GM18909 (cell line): ENCODE data around the gene ERMP1.
A peak's percentile ranks its signal among the peaks of the same experiment; 100 is the strongest.
"Not testable (repeated sequence)": the region's sequence is repeated elsewhere in the genome, so short reads cannot be mapped to it uniquely, and the experiment has no call there.

Experiments
- ATAC-seq: cut with Tn5 transposase; IDR thresholded peaks from one replicate; pipeline ENCODE4 v1.9.1; 2021; ENCODE audit warnings: mild to moderate bottlenecking; ENCODE audit not compliant: unreplicated experiment, poor library complexity

The ERMP1 gene

GRCh38 chr9:5787220-5787619 lies 45.7 kb downstream of the ERMP1 start:
- ATAC-seq = no peak

GRCh38 chr9:5786370-5787127 lies 46.4 kb downstream of the ERMP1 start:
- no peak for ATAC-seq

- ATAC-seq = no peak
Observed at GRCh38 chr9:5784526-5785315, 48.2 kb downstream of the ERMP1 start.

GRCh38 chr9:5783982-5784381 lies 48.9 kb downstream of the ERMP1 start:
- no peak for ATAC-seq

GRCh38 chr9:5783420-5783819 lies 49.5 kb downstream of the ERMP1 start:
- ATAC-seq = not testable (repeated sequence)

GRCh38 chr9:5779705-5780218 lies 53.2 kb downstream of the ERMP1 start:
- ATAC-seq = not testable (repeated sequence)

- no peak for ATAC-seq
Observed at GRCh38 chr9:5778805-5779204, 54.1 kb downstream of the ERMP1 start.

- no peak for ATAC-seq
Observed at GRCh38 chr9:5773324-5773999, 59.5 kb downstream of the ERMP1 start.

- ATAC-seq = no peak
Observed at GRCh38 chr9:5767968-5768932, 64.7 kb downstream of the ERMP1 start.

GRCh38 chr9:5764130-5764868 lies 68.6 kb downstream of the ERMP1 start:
- peak; percentile 96 for ATAC-seq

- no peak for ATAC-seq
Observed at GRCh38 chr9:5762421-5762820, 70.5 kb downstream of the ERMP1 start.

GRCh38 chr9:5760338-5760737 lies 72.6 kb downstream of the ERMP1 start:
- no peak for ATAC-seq

GRCh38 chr9:5756633-5757032 lies 76.3 kb downstream of the ERMP1 start:
- ATAC-seq = no peak

- no peak for ATAC-seq
Observed at GRCh38 chr9:5750569-5750968, 82.3 kb downstream of the ERMP1 start.

GRCh38 chr9:5749306-5749705 lies 83.6 kb downstream of the ERMP1 start:
- ATAC-seq = no peak

GRCh38 chr9:5748438-5748837 lies 84.5 kb downstream of the ERMP1 start:
- ATAC-seq = no peak

GRCh38 chr9:5743109-5743508 lies 89.8 kb downstream of the ERMP1 start:
- ATAC-seq = no peak

GRCh38 chr9:5736563-5737346 lies 96.2 kb downstream of the ERMP1 start:
- ATAC-seq = no peak
